UCSD-AML1 (cell line): ENCODE data around the gene PAQR4.
A peak's percentile ranks its signal among the peaks of the same experiment; 100 is the strongest.
"Not testable (repeated sequence)": the region's sequence is repeated elsewhere in the genome, so short reads cannot be mapped to it uniquely, and the experiment has no call there.

Source experiments
- DNase-seq: peaks from one replicate; lab custom pipeline; 2025; ENCODE audit not compliant: unreplicated experiment; lab: John Stamatoyannopoulos, UW

The PAQR4 gene

GRCh38 chr16:2943716-2944115 is 25.4 kb upstream of the PAQR4 start:
- not testable (repeated sequence) for DNase-seq

GRCh38 chr16:2946649-2947048 is 22.5 kb upstream of the PAQR4 start:
- no peak for DNase-seq

DNA sequence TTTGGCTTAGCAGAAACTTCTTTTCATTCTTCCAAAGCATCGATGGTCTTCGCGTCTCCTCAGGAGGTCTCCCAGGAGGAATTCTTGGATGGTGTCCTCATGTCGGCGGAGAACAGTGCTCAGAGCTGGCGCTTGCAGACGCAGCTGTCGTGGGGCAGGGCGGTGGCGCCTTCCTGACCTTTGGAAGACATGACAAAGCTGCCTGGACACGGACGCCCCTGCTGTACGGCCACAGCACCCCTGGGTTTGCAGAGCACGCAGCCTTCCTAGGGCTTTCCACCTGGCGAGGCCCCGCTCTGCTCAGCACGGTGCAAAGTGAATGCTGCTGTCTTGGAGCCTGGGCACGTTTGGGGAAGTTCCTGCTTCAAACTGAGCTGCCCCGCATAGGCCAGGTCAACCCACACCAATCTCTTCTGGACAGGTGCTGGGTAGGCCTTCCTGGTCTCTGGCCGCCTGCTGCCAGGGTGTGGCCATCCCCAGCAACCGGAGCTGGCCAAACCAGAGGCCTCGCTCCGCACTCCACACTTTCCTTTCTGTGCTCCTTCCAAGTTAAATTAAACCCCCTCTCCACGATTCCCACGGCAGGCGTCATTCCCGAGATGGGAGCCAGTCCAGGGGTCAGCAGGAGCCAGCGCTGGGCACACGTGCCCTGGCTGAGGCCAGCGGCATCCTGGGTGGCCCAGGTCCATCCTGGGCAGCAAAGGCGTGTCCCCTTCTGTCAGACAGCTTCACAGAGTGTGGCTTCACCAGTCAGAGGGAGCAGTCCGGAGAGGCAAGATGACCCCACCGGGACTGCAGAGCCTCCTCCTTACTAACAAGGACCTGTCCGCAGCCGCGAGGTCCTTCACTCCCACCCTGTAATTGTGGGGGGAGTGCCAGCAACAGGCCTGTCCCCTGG is 20.1 kb upstream of the PAQR4 start:
- no peak for DNase-seq

GRCh38 chr16:2949705-2950352 is 19.3 kb upstream of the PAQR4 start:
- DNase-seq, result no peak

- DNase-seq, result no peak
Observed at GRCh38 chr16:2950353-2950724, 18.8 kb upstream of the PAQR4 start.

GRCh38 chr16:2950773-2951172 is 18.4 kb upstream of the PAQR4 start:
- DNase-seq, result no peak

- DNase-seq, result no peak
Observed at GRCh38 chr16:2952679-2953078, 16.5 kb upstream of the PAQR4 start.

DNA sequence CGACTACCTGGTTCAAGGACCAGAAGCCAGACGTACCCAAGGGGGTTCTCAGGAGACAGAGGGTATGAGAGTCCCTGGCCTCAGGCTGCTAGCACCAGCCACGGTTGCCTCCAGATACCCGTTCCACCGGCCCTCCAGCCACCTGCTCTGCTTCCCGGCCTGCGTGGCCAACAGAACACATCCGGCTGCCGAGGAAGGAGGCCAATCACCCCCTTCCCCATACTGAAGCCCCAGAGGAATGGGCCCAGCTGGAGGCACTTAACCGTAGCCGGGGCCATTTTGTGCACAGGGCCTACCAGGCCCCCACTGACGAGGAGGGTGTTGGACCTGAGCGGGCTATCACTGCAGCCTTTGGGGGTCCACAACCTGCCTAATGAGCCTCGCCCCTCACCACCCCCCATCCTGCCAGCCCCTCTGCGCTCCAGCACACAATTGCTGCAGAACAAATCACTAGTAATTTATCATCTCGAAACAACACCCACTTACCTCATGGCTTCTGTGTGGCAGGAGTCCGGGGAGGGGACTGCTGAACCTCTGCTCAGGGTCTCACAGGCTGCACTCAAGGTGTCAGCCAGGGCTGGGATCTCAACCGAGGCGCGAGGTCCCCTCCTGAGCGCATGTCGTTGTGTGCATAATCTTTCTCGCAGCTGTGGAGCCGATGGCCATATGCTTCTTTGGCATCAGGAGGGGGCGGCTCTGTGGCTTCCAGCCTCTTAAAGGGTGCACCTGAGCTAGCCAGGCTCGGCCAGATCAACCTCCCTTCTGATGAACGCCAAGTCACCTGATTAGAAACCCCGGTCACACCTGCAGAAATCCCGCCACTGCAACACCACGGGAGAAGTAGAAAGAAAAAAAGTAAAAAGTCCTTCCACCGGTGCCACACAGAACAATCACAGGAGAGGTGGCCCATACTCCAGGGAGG is 15.2 kb upstream of the PAQR4 start:
- no peak for DNase-seq

- no peak for DNase-seq
Observed at GRCh38 chr16:2954656-2955381, 14.3 kb upstream of the PAQR4 start.

DNA sequence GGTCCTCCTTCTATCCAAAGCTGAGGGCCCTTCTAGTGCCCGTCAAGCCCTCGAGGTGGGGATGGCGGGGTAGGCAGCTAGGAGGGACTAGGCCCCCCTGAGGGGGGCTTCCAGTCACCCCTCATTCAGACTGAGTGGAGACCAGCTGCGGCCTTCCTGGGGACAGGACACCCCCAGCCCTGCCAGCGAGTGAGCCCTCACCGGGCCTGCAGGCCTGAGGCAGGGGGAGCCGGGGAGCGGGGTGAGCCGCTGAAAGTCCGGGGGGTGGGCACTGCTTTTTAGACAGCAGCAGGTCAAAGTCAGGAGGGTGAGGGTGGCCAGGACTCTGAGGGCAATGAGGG is 13.7 kb upstream of the PAQR4 start:
- DNase-seq, result no peak

DNA sequence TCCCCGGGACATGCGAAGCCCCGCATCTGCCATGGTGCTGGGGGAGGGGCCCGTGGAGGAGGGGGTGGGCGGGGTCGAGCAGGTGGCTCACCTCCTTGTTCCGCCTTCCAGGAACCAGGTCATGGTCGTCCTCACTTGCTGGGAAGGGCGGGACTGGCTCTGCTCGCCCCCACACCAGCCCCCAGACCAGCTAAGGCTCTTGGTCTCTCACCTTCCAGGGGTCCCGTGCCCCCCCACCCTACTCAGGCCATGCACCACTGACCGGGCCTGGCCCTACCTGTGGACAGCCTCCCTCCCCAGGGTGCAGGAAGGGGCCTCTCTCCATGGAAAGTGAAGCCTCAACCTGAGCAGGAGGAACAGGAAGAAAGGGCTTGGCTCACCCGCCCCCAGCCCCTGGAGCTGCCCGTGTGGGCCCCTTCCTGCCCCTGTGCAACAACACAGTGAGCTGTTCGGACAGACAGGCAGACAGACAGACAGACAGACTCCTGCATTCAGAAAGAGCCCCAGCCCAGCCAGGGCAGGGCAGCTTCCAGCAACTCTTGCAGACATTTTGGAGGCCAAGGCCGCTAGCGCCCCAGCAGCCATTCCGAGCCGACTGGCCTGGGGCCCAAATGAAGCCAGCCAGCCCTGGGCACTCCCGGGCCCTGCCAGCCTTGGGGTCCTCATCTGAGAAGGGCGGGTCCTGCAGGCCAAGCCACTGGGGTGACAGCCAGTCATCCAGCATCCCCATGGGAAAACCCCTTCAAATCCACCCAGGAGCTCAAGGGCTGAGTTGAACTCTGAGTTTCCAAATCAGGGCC is 13.2 kb upstream of the PAQR4 start:
- peak; percentile 55 for DNase-seq

GRCh38 chr16:2956579-2956956 is 12.6 kb upstream of the PAQR4 start:
- no peak for DNase-seq

DNA sequence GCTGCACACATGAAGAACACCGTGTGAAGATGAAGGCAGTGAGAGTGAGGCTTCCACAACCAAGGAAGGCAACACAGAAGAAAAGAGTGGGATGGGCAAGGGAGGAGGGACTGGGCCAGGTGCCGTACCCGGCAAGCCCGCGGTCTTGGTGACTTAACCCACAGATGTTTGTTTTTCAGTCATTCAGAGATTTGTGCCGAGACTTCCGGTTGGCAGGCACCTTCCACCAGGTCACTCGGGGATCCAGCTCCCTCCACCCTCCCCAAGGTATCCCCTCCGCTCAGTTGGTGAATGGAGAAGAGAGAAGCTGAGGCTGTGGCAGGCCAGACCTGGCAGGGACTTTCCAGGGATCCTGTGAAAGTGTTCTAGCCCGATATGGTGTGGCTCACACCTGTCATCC is 9.9 kb upstream of the PAQR4 start:
- DNase-seq, result no peak

GRCh38 chr16:2960183-2961010 is 8.8 kb upstream of the PAQR4 start:
- no peak for DNase-seq

- DNase-seq, result no peak
Observed at GRCh38 chr16:2962334-2963073, 6.6 kb upstream of the PAQR4 start.

DNA sequence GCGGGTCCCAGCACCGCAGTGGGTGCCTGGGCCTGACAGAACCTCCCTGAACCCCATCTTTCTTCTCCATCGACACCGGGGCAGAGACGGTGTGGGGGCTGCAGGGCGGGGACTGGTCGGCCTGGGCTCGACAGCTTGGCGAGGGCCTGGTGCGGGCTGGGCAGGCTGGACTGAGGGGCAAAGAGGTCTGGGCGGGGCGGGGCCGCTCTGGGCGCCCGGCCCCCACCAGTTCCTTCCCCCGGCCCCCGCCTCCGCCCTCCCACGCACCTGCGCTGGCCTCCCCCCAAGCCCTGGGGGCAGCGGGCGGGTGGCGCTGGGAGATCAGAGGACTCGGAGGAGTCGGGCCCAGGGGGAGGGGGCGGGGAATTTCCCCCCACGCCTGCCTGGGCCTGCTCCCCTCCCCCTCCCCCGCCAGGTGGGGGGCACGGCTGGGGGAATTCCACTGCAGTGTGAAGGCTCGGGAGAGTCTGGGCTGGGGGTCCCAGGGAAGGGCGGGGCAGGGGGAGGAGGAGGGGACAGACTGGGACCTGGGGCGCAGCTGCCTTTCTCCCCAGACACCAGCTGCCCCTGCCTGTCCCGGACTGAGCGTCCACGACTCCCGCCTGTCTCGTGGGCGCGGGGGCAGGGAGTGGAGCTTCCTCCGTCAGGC is 6.0 kb upstream of the PAQR4 start:
- no peak for DNase-seq

- no peak for DNase-seq
Observed at GRCh38 chr16:2963723-2964474, 5.2 kb upstream of the PAQR4 start, which contains the start of gene KREMEN2. Gene KREMEN2, plus strand, starts transcription at chr16:2964275. Its CDS starts 246 bp downstream, at chr16:2964521.
